GM23338 (cell line): Measurements from ENCODE around the gene PDSS1. TPM values are rescaled to one million over a fixed set of nuclear protein-coding genes. Genes with fewer than 3 reads are reported as not detected.

ENCODE experiments used
- ATAC-seq: fragments of 200-7000 bp; cut with Tn5 transposase; 3 replicates; pipeline ENCODE4 v1.9.1; 2020
- DNase-seq: peaks from one replicate; pipeline ENCODE4 v3.0.0-alpha.2; 2015; ENCODE audit warnings: low spot score
- H2AFZ ChIP-seq: fragments of 200-600 bp; sonication (generic); 2 replicates; pipeline ENCODE4 v1.8.0; 2016; ENCODE audit warnings: antibody characterized with exemption, mild to moderate bottlenecking, moderate library complexity
- H3F3A ChIP-seq: fragments of 200-600 bp; sonication (generic); replicated peaks from 2 replicates; pipeline ENCODE4 v1.8.0; 2017; ENCODE audit warnings: antibody characterized with exemption, mixed run types, low read depth
- H3K27ac ChIP-seq: fragments of 200-600 bp; sonication (generic); 2 replicates; pipeline ENCODE4 v1.6.1; 2016; ENCODE audit warnings: low read depth
- H3K27me3 ChIP-seq: fragments of 200-600 bp; sonication (generic); 2 replicates; pipeline ENCODE4 v1.8.0; 2016; ENCODE audit warnings: mild to moderate bottlenecking, mixed run types, moderate library complexity; ENCODE audit not compliant: insufficient read depth
- H3K36me3 ChIP-seq: fragments of 200-600 bp; sonication (generic); 2 replicates; pipeline ENCODE4 v1.8.0; 2016; ENCODE audit warnings: mild to moderate bottlenecking; ENCODE audit not compliant: insufficient read depth
- H3K4me1 ChIP-seq: fragments of 200-600 bp; sonication (generic); 2 replicates; pipeline ENCODE4 v1.8.0; 2016; ENCODE audit warnings: mild to moderate bottlenecking, moderate library complexity; ENCODE audit not compliant: insufficient read depth
- H3K4me2 ChIP-seq: fragments of 200-600 bp; sonication (generic); 2 replicates; pipeline ENCODE4 v1.7.1; 2017; ENCODE audit warnings: mixed run types
- H3K4me3 ChIP-seq: fragments of 200-600 bp; sonication (generic); 2 replicates; pipeline ENCODE4 v1.6.1; 2016; ENCODE audit warnings: mixed run types
- H3K79me2 ChIP-seq: fragments of 200-600 bp; sonication (generic); replicated peaks from 2 replicates; pipeline ENCODE4 v1.8.0; 2017; ENCODE audit warnings: mild to moderate bottlenecking; ENCODE audit not compliant: insufficient read depth
- H3K9me2 ChIP-seq: fragments of 200-600 bp; sonication (generic); 2 replicates; pipeline ENCODE4 v1.8.0; 2017; ENCODE audit not compliant: insufficient read depth
- H4K20me1 ChIP-seq: fragments of 200-600 bp; sonication (generic); replicated peaks from 2 replicates; pipeline ENCODE4 v1.8.0; 2017; ENCODE audit warnings: mild to moderate bottlenecking; ENCODE audit not compliant: insufficient read depth
- H3K27ac Mint-ChIP-seq: 2 replicates; pipeline ENCODE4 v1.8.0; 2020; ENCODE audit warnings: inconsistent platforms, mild to moderate bottlenecking, moderate library complexity, mixed read lengths
- H3K27me3 Mint-ChIP-seq: 3 replicates; pipeline ENCODE4 v1.8.0; 2022; ENCODE audit warnings: low read depth, mild to moderate bottlenecking, moderate library complexity, mixed read lengths, inconsistent platforms; ENCODE audit not compliant: insufficient read depth, poor library complexity
- H3K36me3 Mint-ChIP-seq: 3 replicates; pipeline ENCODE4 v1.8.0; 2021; ENCODE audit warnings: low read depth, mild to moderate bottlenecking, inconsistent platforms, moderate library complexity, mixed read lengths
- H3K4me1 Mint-ChIP-seq: 3 replicates; pipeline ENCODE4 v1.8.0; 2020; ENCODE audit warnings: mild to moderate bottlenecking, inconsistent platforms, mixed read lengths
- H3K4me3 Mint-ChIP-seq: 3 replicates; pipeline ENCODE4 v1.8.0; 2021; ENCODE audit warnings: moderate library complexity, mild to moderate bottlenecking, inconsistent platforms, mixed read lengths
- H3K9me3 Mint-ChIP-seq: 3 replicates; pipeline ENCODE4 v1.8.0; 2020; ENCODE audit warnings: moderate library complexity, mild to moderate bottlenecking, inconsistent platforms, mixed read lengths
- CREB1 ChIP-seq: fragments of 250-450 bp; sonication (Bioruptor Pico); IDR thresholded peaks from 2 replicates; pipeline ENCODE4 v1.5.0; 2020; ENCODE audit warnings: low read depth, mild to moderate bottlenecking, moderate library complexity
- CTCF ChIP-seq, 2 experiments: fragments of 200-600 bp in 1 of 2; sonication (generic) in 1 of 2; conservative IDR thresholded peaks; 2 replicates each; pipeline versions ENCODE4 v1.5.1 to v1.6.1; 2016 to 2017; ENCODE audit warnings: antibody characterized with exemption in 2 of 2, low read depth in 2 of 2, mild to moderate bottlenecking in 2 of 2, moderate library complexity in 1 of 2
- EZH2phosphoT487 ChIP-seq: fragments of 200-600 bp; sonication (generic); IDR thresholded peaks from one replicate; pipeline ENCODE4 v1.8.1; 2018; ENCODE audit warnings: antibody characterized with exemption; ENCODE audit not compliant: unreplicated experiment
- JUNB ChIP-seq: IDR thresholded peaks from one replicate; pipeline ENCODE4 v1.6.1; 2016; ENCODE audit warnings: antibody characterized with exemption; ENCODE audit not compliant: unreplicated experiment
- NANOG ChIP-seq: IDR thresholded peaks from 2 replicates; pipeline ENCODE4 v1.6.1; 2016; ENCODE audit warnings: antibody characterized with exemption, borderline replicate concordance
- POLR2AphosphoS5 ChIP-seq: IDR thresholded peaks from 2 replicates; pipeline ENCODE4 v1.6.1; 2016; ENCODE audit warnings: antibody characterized with exemption, low read depth
- STAT1 ChIP-seq: IDR thresholded peaks from one replicate; pipeline ENCODE4 v1.6.1; 2016; ENCODE audit warnings: antibody characterized with exemption; ENCODE audit not compliant: unreplicated experiment
- ZNF114 ChIP-seq: fragments of 250-450 bp; sonication (Bioruptor Pico); IDR thresholded peaks from 2 replicates; pipeline ENCODE4 v1.5.0; 2020; ENCODE audit warnings: mild to moderate bottlenecking, moderate library complexity
- ZNF331 ChIP-seq: fragments of 250-450 bp; sonication (Bioruptor Pico); IDR thresholded peaks from 2 replicates; pipeline ENCODE4 v1.5.0; 2020; ENCODE audit warnings: low read depth, mild to moderate bottlenecking, moderate library complexity
- polyA plus RNA-seq: library from polyadenylated mRNA; unstranded; fragments of >200 nt; fragmentation: Nextera tagmentation; extraction: Ambion mirVana; gene quantifications from 2 replicates; pipeline ENCODE4 v1.2.1, GENCODE V29; 2016
- total RNA-seq: library from RNA; depleted of rRNA; stranded (reverse); fragments of >200 nt; shearing (Covaris generic); gene quantifications from 2 replicates; pipeline ENCODE4 v1.2.3, GENCODE V29; 2014
- TF ChIP-seq, protein P1 (sequence below): fragments of 250-450 bp; sonication (Bioruptor Pico); IDR thresholded peaks from 2 replicates; pipeline ENCODE4 v1.5.0; 2020; ENCODE audit warnings: mild to moderate bottlenecking, moderate library complexity

PDSS1 gene
- total and polyA plus RNA-seq, 2 experiments from 2014 or later, result 21.5 to 26.2 TPM

DNA sequence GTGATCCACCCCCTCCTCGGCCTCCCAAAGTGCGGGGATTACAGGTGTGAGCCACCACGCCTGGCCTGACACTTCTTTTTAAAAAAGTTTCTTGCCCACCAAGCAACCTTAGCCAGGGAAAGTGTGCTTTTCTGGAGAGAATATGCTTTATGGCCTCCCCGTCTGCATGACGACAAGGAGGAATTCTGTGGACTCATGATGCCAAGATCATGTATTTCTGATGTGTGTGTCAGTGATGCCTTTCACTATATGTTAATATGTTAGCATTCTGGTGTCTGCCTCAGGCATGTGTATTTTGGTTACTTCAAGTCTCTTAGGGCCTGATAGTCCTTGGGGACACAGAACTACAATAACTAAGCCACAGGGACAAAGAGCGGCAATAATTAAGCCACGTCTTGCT, 2.1 kb downstream of the PDSS1 start (continued):
- TF ChIP-seq, protein P1, sequence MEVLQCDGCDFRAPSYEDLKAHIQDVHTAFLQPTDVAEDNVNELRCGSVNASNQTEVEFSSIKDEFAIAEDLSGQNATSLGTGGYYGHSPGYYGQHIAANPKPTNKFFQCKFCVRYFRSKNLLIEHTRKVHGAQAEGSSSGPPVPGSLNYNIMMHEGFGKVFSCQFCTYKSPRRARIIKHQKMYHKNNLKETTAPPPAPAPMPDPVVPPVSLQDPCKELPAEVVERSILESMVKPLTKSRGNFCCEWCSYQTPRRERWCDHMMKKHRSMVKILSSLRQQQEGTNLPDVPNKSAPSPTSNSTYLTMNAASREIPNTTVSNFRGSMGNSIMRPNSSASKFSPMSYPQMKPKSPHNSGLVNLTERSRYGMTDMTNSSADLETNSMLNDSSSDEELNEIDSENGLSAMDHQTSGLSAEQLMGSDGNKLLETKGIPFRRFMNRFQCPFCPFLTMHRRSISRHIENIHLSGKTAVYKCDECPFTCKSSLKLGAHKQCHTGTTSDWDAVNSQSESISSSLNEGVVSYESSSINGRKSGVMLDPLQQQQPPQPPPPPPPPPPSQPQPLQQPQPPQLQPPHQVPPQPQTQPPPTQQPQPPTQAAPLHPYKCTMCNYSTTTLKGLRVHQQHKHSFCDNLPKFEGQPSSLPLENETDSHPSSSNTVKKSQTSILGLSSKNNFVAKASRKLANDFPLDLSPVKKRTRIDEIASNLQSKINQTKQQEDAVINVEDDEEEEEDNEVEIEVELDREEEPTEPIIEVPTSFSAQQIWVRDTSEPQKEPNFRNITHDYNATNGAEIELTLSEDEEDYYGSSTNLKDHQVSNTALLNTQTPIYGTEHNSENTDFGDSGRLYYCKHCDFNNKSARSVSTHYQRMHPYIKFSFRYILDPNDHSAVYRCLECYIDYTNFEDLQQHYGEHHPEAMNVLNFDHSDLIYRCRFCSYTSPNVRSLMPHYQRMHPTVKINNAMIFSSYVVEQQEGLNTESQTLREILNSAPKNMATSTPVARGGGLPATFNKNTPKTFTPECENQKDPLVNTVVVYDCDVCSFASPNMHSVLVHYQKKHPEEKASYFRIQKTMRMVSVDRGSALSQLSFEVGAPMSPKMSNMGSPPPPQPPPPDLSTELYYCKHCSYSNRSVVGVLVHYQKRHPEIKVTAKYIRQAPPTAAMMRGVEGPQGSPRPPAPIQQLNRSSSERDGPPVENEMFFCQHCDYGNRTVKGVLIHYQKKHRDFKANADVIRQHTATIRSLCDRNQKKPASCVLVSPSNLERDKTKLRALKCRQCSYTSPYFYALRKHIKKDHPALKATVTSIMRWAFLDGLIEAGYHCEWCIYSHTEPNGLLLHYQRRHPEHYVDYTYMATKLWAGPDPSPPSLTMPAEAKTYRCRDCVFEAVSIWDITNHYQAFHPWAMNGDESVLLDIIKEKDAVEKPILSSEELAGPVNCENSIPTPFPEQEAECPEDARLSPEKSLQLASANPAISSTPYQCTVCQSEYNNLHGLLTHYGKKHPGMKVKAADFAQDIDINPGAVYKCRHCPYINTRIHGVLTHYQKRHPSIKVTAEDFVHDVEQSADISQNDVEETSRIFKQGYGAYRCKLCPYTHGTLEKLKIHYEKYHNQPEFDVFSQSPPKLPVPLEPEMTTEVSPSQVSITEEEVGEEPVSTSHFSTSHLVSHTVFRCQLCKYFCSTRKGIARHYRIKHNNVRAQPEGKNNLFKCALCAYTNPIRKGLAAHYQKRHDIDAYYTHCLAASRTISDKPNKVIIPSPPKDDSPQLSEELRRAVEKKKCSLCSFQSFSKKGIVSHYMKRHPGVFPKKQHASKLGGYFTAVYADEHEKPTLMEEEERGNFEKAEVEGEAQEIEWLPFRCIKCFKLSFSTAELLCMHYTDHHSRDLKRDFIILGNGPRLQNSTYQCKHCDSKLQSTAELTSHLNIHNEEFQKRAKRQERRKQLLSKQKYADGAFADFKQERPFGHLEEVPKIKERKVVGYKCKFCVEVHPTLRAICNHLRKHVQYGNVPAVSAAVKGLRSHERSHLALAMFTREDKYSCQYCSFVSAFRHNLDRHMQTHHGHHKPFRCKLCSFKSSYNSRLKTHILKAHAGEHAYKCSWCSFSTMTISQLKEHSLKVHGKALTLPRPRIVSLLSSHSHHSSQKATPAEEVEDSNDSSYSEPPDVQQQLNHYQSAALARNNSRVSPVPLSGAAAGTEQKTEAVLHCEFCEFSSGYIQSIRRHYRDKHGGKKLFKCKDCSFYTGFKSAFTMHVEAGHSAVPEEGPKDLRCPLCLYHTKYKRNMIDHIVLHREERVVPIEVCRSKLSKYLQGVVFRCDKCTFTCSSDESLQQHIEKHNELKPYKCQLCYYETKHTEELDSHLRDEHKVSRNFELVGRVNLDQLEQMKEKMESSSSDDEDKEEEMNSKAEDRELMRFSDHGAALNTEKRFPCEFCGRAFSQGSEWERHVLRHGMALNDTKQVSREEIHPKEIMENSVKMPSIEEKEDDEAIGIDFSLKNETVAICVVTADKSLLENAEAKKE (CRISPR knock-in tag), result no peak
- no peak for TF ChIP-seq STAT1
- TF ChIP-seq ZNF331 (CRISPR knock-in tag), result no peak
- no peak for TF ChIP-seq POLR2AphosphoS5
- TF ChIP-seq CTCF (conservative IDR thresholded peaks at IDR 0.05; ENCODE audit: low read depth in 2 of 2), result no peak

DNA sequence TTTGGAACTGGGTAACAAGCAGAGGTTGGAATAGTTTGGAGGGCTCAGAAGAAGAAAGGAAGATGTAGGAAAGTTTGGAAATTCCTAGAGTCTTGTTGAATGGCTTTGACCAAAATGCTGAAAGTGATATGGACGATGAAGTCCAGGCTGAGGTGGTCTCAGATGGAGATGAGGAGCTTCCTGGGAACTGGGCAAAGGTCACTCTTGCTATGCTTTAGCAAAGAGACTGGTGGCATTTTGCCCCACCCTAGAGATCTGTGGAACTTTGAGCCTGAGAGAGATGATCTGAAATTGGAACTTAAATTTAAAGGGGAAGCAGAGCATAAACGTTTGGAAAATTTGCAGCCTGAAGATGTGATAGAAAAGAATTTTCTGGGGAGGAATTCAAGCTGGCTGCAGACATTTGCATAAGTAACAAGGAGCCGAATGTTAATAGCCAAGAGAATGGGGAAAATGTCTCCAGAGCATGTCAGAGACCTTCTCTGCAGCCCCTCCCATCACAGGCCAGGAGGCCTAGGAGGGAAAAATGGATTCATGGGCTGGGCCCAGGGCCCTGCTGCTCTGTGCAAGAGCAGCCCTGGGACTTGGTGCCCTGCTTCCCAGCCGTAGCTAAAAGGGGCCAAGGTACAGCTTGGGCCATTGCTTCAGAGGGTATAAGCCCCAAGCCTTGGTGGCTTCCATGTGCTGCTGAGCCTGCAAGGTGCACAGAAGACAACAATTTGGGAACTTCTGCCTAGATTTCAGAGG, 3.6 kb downstream of the PDSS1 start:
- peaks cover 12% of the 10 kb centered on the region; the same call in 1 of the 2 replicates for H4K20me1 ChIP-seq
- H3K27ac ChIP-seq, result no peak overlapping the region
- H3K4me2 ChIP-seq, result no peak overlapping the region
- Mint-ChIP-seq H3K27me3 (peaks cover 10% of the 10 kb centered on the region), H3K36me3 (peaks cover 55% of the 10 kb centered on the region), H3K27ac (no peak overlapping the region), H3K4me1 (peaks cover 4% of the 10 kb centered on the region; the same call in 2 of the 3 replicates), H3K9me3 (peaks cover 3% of the 10 kb centered on the region; the same call in 2 of the 3 replicates), H3K4me3 (no peak overlapping the region)
- DNase-seq (no peak), ATAC-seq (no peak)
- H3K4me3 ChIP-seq, result no peak overlapping the region
- no peaks in the 10 kb centered on the region for H3F3A ChIP-seq
- H3K36me3 ChIP-seq, result peaks cover 19% of the 10 kb centered on the region
- peaks cover 9% of the 10 kb centered on the region for H3K4me1 ChIP-seq
- no peaks in the 10 kb centered on the region for H3K9me2 ChIP-seq
- no peaks in the 10 kb centered on the region for H3K27me3 ChIP-seq
- no peak overlapping the region for H2AFZ ChIP-seq
- H3K79me2 ChIP-seq, result peaks cover 57% of the 10 kb centered on the region
- TF ChIP-seq ZNF114 (no peak), CREB1 (CRISPR knock-in tag) (no peak), NANOG (no peak), JUNB (no peak), STAT1 (no peak), CTCF (conservative IDR thresholded peaks at IDR 0.05; ENCODE audit: low read depth in 2 of 2) (no peak), EZH2phosphoT487 (no peak)
